Measurements from ENCODE around the gene SLC26A1.

- no peak for TF ChIP-seq JUN (IDR thresholded peaks at IDR 0.05; ENCODE audit: borderline replicate concordance, insufficient read depth, insufficient read length, low read depth)
- TF ChIP-seq, protein P1, sequence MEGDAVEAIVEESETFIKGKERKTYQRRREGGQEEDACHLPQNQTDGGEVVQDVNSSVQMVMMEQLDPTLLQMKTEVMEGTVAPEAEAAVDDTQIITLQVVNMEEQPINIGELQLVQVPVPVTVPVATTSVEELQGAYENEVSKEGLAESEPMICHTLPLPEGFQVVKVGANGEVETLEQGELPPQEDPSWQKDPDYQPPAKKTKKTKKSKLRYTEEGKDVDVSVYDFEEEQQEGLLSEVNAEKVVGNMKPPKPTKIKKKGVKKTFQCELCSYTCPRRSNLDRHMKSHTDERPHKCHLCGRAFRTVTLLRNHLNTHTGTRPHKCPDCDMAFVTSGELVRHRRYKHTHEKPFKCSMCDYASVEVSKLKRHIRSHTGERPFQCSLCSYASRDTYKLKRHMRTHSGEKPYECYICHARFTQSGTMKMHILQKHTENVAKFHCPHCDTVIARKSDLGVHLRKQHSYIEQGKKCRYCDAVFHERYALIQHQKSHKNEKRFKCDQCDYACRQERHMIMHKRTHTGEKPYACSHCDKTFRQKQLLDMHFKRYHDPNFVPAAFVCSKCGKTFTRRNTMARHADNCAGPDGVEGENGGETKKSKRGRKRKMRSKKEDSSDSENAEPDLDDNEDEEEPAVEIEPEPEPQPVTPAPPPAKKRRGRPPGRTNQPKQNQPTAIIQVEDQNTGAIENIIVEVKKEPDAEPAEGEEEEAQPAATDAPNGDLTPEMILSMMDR (IDR thresholded peaks at IDR 0.05; ENCODE audit: extremely low read depth in 1 of 2, insufficient read depth in 1 of 2, low read depth in 1 of 2, low read length in 2 of 2): no peak
- TF ChIP-seq POLR2A (IDR thresholded peaks at IDR 0.05; ENCODE audit: low read depth, low read length): no peak
- TF ChIP-seq FOS (IDR thresholded peaks at IDR 0.05; ENCODE audit: borderline replicate concordance, insufficient read depth, low read length): no peak
- no peak for TF ChIP-seq MYC (IDR thresholded peaks at IDR 0.05; ENCODE audit: low read depth, low read length)
- TF ChIP-seq EZH2 (IDR thresholded peaks at IDR 0.05; ENCODE audit: borderline replicate concordance, low read depth, low read length, severe bottlenecking): no peak
- TF ChIP-seq, protein P2, sequence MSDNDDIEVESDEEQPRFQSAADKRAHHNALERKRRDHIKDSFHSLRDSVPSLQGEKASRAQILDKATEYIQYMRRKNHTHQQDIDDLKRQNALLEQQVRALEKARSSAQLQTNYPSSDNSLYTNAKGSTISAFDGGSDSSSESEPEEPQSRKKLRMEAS (IDR thresholded peaks at IDR 0.05; ENCODE audit: insufficient read depth, insufficient read length): no peak
Measured at GRCh38 chr4:1004071-1004418, 10.8 kb upstream of the SLC26A1 start.

All from endothelial cell of umbilical vein (primary cell).